Liver (tissue), 2 donors: Measurements from ENCODE around the gene RGS12.

Experiments
- CTCF ChIP-seq: fragments of 150-350 bp; IDR thresholded peaks from 2 replicates; pipeline ENCODE4 v1.5.1; 2017; ENCODE audit warnings: improper control_type of control experiment, low read depth, low read length; ENCODE audit not compliant: missing input control
- MAX ChIP-seq: IDR thresholded peaks from 2 replicates; pipeline ENCODE4 v1.6.1; 2016; ENCODE audit warnings: antibody characterized with exemption
- REST ChIP-seq: IDR thresholded peaks from 2 replicates; pipeline ENCODE4 v1.6.1; 2016; ENCODE audit warnings: antibody characterized with exemption, mild to moderate bottlenecking
- YY1 ChIP-seq: IDR thresholded peaks from 2 replicates; pipeline ENCODE4 v1.6.1; 2016; ENCODE audit warnings: antibody characterized with exemption, mild to moderate bottlenecking
- ZBTB33 ChIP-seq: IDR thresholded peaks from 2 replicates; pipeline ENCODE4 v1.6.1; 2016; ENCODE audit warnings: antibody characterized with exemption
- donor health status: healthy.

GRCh38 chr4:3311095-3311372 lies 18.2 kb downstream of the RGS12 start:
- TF ChIP-seq CTCF (no peak), MAX (no peak), ZBTB33 (no peak), YY1 (no peak), REST (no peak)
